IPS-NIHi7 (cell line): Measurements from ENCODE around the gene GH2.
"Not testable (repeated sequence)": the region's sequence is repeated elsewhere in the genome, so short reads cannot be mapped to it uniquely, and the experiment has no call there.

ENCODE experiments used
- DNase-seq: peaks from one replicate; pipeline ENCODE4 v3.0.0; 2012; ENCODE audit warnings: mixed read lengths; ENCODE audit errors: extremely low spot score

GH2 gene

DNA sequence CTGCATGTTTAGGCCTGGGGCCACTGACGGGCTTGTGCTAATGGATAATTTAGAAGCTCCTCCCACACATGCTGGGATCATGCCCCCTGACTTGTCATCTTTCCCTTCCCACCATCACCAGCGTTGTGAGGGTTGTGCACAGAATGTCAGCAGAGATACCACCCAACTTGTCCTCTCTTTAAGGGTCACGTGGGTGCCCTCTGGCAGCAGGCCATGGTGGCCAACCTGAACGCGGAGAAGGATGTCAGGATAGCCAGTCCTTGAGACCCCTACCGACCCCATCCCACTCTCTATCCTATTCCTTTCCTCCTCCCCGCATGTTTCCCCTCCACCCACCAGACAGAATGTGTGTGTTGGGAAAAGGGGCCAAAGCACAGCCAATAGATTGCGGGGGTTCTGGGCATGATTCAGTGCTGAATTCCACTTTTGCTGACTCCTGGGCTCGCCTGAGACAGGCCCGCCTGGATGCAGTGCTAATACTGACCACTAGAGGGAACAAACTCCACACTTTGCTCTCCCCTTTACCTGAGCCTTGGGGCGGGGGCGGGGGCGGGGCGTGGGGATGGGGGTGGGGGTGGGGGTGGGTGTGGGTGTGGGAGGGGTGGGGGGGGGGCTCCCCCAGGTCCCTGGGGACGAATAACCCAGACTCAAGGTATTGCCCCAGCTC, at the start of gene GH2:
GH2 (minus strand) TSS at position 10 of the 667 bp plus-strand sequence. CDS start 143 bp downstream, outside the sequence.
- peak; percentile 86 for DNase-seq

DNA sequence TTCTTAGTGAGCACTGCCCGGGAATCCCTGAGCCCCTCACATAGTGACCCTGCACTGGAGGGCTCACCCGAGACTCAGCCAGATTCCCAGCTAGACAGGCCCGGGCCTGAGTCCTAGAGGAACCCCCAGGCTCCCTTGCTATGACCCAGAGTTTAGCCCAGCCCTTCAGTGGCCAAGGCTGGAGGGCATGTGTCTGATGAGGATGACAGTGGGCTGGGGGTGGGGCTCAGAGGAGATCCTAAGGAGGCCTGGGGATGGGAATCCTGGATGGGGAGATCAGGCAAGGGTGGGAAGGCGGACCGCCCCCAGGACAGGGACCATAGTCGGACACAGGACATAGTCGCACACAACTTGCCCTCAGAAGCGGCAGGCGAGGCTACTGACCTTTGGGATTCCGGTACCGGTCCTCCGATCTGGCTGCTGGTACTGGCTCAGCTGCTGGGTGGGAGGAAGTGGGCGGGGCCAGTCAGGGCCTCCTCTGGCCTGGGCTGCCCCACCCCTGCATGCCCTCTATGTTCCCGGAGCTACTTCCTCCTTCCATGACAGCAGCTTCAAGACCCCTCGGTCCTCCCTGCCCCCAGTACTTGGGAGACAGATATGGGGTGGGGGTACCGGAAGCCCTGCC, 49.3 kb upstream of the GH2 start:
- DNase-seq, result peak; percentile 84

DNA sequence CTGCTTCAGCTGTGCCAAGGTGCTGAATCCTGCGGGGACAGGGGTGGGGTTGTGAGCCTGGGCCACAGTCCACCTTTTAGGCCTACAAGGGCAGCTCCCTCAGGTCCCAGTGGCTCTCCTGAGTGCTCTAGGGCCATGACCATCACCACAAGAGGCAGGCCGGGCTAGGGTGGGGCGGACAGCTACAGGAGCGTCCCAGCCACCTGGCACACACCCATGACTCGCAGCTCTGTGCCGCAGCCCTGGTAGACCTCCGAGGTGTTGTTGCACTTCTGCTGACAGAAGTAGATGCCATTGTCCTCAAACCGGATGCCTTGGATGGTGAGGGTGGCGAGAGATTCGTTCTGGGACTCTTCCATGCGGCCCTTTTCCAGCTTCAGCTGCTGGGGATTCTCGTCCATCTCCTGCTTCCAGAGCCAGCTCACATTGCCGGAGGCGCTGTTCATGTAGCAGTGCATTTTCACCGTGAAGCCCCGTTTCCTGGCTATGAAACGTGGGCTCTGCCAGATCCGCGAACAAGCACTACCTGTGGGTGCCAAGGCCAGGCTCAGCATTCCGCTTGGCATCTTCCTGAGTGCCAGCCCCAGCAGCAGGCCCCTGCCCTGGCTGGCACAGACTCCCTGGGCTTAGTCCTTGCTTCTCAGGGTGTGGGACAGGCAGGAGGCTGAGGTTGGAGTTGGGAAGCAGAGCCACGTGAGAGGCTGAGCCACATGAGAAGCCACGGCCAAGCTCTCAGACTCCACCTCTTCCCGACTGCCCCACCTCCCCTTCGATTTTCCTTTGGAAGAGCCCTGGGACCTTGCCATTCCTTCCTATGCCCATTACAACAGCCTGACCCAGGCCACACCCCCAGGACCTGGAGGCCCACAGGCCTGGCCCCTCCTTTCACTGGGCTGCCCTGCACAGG, 48.4 kb upstream of the GH2 start:
- no peak for DNase-seq

DNA sequence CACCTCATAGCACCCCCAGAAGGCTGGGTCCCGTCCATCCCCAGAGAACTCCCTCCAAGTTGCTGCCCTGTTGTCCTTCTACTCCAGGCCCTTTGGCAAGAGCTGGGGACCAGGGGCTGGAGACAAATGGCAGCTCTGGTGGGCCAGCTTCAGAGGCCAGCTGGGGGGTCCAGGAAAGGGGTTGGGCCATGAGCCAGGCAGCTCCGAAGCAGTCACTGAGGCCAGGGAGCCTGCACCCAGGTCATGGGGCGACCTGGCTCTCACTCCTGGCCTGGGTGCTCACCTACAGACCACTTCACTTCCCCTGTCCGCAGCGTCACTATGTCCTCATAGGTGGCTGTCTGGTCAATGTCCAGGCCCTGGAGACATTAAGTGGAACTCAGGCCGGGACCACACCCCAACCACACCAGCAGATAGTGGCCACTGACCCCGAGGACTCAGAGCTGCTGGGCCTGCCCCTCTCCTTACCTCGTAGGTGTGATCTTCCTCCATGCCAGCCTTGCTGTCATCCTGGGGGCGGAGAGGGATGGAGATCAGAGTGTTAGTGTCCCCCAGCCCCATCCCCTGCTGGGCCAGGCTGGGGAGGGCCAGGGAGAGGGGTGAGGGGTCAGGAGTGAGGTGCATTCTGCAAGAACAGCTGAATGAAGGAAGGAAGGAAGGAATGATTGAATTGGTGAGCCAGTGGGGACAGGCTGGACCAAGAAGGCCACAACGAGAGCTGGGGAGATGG, 47.4 kb upstream of the GH2 start:
- no peak for DNase-seq

DNA sequence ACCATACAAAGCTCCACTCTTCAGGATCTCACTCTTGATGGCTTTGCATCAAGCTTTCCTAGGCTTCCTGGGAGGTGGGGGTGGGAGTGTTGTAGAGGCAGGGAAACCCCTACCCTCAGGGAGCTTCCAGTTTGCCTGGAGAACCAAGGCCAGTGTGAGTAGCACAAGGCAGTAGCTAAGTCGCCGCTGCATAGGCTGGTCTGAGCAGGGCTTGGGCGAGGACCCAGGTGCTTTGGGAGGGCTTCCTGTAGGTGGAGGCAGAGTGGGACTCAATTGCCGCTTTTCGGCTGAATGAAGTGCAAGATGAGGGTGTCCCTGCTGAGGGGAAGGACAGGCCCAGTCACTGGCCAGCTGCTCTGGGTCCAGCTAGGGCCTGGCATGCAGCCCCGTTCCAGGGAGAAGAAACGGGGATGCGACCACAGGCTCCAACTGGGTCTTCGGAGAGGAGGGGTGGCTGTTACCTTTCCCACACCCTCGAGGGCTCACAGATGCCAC, 46.5 kb upstream of the GH2 start:
- DNase-seq, result no peak

DNA sequence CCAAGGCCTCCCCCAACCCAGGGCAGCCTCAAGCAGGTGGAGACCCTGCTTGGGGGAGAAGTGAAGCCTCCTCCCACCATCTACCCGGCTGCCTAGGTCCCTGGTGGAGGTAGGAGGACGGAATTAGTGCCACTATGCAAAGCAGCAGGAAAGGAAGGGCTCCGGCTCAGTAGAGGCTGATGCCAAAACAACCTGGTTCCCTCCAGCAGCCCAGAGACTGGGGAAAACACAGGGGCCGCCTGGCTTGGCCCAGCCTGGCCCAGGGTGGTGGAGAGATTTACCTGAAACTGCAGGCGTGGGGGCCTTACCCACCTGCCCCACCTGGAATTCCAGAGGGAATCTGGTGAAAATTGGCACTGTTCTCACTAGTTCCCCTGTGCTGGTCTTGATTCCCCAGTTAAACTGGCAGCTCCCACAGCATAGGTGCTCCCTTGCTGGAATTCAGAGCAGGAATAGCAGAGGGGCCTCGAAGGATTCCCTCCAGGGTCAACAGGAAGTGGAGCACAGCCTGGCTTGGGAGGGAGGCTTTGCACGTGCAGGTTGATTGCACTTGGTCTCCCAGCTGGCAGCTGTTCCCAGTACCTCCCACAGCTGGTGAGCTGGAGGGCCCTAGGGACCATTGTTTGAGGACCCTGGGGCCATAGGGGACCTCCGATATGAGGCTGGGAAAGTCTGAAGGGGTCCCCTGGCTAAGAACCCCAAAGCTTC, 45.9 kb upstream of the GH2 start:
- no peak for DNase-seq

DNA sequence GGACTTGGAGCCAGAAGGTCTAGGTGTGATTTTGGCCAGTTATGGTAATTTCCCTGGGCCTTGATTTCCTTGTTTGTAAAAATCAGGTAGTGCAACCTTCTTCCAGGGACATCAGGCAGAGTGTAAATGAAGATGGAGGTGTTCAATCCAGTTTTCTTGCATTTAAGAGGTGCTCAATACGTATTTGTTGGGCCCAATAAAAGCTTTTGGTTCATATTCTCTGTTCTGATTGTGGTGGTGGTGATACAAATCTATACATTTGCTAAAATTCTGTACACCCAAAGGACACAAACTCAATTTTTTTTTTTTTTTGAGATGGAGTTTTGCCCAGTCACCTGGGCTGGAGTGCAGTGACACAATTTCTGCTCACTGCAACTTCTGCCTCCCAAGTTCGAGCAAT, 44.4 kb upstream of the GH2 start:
- DNase-seq, result no peak

DNA sequence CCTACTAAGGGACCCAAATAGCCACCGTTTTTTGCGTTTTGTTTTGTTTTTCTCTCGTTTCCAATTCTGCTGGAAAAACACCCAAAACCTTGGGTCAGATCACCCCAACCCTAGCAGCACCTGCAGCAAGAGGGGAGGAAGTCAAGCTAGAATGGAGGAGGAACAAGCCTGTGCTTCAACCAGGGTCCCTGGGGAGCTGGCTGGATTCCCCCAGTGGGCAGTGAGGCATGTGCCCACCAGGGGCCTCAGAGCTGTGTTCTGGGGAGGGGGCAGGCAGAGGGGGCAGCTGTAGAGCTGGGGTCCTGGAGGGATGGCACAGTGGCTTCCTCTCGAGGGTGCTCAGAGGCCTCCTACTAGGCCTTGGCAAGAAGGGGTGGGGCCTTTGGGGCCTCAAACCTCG, 43.9 kb upstream of the GH2 start:
- DNase-seq, result peak; percentile 4

DNA sequence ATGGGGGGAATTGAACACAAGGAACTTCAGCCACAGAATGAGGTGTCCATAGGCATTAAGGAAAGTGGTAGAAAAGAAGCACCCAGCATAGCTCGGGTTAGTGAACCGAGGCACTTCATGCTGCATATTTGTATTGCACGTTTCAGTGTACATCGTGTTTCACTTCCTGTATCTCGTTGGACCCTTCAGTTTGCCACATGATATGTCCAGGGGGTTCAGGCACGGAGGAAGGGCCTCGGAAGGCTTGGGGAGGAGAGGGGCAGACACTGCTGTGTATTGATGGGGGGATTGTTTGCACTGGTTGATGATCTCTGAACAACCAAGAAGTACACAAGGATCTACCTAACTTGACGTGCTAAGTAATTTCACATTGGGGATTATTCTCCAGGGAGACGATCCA, 40.7 kb upstream of the GH2 start:
- not testable (repeated sequence) for DNase-seq

DNA sequence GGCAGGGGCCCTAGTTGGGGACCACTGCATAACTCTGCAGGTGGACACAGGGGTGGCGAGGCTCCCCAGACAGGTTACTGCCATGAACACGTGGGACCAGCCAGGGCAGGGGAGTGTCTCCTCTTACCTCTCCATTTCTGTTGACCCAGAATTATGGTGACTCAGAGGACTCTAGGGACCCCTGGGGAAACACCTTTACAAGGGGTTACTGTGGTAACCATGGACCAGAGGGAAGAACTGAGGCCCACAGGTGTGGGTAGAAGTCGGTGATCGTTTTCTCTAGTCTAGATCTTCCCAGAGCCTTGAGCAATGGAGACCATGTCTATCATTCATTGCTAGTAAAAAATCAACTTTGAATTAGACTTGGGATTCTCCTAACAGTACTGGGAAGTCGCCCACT, 39.0 kb upstream of the GH2 start:
- not testable (repeated sequence) for DNase-seq

DNA sequence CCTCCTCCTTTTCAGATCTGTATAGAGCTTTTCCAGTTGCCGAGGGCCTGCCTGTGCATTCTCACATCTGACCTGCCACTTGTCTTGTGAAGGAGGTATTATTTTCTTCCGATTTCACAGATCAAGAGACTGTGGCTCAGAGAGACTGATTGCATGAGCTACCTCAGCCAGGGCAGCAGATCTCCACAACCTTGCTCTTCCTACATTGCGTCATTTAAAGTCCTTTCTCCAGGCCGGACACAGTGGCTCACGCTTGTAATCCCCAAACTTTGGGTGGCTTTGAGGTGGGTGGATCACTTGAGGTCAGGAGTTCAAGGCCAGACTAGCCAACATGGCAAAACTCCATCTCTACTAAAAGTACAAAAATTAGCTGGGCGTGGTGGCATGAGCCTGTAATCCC, 38.3 kb upstream of the GH2 start:
- not testable (repeated sequence) for DNase-seq

DNA sequence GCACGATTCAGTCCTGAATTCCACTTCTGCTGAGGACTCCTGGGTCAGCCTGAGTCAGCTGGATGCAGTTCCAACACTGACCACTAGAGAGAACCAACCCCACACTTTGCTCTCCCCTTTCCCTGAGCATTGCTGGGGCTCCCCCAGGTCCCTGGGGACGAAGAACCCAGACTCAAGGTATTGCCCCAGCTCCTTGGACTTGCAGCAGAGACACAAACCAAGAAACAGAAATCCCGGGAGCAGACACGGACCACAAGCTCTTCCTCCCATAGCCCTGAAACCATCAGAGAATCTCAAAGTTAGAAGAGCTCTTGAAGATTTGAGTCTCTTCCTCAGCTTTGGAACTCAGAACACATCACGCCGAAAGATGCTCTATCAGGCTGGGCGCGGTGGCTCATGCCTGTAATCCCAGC, 37.6 kb upstream of the GH2 start:
- DNase-seq, result peak; percentile 83

DNA sequence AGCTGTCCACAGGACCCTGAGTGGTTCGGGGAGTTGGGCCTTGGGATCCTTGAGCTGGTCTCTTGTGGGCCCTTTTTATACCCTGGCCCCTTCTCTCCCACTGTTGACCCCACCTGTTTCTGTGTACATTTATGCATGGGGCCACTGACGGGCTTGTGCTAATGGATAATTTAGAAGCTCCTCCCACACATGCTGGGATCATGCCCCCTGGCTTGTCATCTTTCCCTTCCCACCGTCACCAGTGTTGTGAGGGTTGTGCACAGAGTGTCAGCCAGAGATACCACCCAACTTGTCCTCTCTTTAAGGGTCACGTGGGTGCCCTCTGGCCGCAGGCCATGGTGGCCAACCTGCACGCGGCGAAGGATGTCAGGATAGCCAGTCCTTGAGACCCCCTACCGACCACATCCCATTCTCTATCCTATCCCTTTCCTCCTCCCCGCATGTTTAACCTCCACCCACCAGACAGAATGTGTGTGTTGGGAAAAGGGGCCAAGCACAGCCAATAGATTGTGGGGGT, 37.1 kb upstream of the GH2 start, which contains the start of gene GH1:
GH1 (minus strand) TSS at position 51 of the 517 bp plus-strand sequence. CDS start 63 bp downstream, outside the sequence.
- not testable (repeated sequence) for DNase-seq

DNA sequence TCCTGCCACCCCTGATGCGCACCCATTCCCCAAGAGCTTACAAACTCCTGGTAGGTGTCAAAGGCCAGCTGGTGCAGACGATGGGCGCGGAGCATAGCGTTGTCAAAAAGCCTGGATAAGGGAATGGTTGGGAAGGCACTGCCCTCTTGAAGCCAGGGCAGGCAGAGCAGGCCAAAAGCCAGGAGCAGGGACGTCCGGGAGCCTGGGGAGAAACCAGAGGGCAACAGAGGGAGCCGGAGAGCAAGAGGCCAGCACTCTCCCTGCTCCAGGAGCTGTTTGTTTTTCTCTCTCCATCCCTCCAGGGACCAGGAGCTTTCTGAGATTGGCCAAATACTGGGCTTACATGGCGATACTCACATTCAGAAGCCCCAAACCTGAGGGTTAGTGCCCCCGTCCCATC, 36.6 kb upstream of the GH2 start:
- DNase-seq, result peak; percentile 72

DNA sequence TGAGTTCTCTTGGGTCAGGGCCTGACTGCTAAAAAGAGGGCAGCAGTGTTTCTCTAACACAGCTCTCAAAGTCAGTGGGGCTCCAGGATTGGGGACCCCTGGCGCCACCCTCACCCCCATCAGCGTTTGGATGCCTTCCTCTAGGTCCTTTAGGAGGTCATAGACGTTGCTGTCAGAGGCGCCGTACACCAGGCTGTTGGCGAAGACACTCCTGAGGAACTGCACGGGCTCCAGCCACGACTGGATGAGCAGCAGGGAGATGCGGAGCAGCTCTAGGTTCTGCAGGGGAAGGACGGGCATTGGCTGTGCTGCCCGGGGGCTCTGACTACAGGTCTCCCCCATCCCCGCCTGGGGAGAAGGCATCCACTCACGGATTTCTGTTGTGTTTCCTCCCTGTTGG, 35.9 kb upstream of the GH2 start:
- DNase-seq, result no peak

DNA sequence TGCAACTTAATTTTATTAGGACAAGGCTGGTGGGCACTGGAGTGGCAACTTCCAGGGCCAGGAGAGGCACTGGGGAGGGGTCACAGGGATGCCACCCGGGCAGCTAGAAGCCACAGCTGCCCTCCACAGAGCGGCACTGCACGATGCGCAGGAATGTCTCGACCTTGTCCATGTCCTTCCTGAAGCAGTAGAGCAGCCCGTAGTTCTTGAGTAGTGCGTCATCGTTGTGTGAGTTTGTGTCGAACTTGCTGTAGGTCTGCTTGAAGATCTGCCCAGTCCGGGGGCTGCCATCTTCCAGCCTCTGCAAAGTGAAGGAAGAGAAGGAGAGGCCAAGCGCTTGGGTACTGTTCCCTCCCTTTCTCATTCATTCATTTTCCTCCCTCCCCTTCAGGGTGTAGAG, 35.5 kb upstream of the GH2 start:
- DNase-seq, result not testable (repeated sequence)

DNA sequence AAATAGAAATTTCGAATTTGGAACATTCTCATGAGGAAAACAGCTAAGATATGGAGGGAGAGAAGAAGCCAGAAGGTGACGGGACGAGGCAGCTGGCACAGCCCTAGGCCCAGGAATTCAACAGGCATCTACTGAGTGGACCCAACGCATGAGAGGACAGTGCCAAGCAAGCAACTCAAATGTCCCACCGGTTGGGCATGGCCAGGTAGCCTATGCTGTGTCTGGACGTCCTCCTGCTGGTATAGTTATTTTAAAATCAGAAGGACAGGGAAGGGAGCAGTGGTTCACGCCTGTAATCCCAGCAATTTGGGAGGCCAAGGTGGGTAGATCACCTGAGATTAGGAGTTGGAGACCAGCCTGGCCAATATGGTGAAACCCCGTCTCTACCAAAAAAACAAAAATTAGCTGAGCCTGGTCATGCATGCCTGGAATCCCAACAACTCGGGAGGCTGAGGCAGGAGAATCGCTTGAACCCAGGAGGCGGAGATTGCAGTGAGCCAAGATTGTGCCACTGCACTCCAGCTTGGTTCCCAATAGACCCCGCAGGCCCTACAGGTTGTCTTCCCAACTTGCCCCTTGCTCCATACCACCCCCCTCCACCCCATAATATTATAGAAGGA, 34.9 kb upstream of the GH2 start:
- DNase-seq, result no peak

DNA sequence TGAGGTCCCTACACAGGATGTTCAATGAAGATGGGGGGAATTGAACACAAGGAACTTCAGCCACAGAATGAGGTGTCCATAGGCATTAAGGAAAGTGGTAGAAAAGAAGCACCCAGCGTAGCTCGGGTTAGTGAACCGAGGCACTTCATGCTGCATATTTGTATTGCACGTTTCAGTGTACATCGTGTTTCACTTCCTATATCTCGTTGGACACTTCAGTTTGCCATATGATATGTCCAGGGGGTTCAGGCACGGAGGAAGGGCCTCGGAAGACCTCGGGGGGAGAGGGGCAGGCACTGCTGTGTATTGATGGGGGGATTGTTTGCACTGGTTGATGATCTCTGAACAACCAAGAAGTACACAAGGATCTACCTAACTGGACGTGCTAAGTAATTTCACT, 34.0 kb upstream of the GH2 start:
- not testable (repeated sequence) for DNase-seq

DNA sequence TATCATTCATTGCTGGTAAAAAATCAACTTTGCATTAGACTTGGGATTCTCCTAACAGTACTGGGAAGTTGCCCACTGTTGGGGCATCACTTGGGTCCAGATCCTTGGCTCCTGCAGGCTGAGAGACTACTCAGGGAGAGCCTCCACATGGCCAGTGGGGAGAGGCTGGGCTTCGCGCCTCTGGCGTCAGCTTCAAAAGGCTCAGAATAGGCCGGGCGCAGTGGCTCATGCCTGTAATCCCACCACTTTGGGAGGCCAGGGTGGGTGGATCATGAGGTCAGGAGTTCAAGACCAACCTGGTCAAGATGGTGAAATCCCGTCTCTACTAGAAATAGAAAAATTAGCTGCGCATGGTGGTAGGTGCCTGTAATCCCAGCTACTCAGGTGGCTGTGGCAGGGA, 32.7 kb upstream of the GH2 start:
- DNase-seq, result no peak

DNA sequence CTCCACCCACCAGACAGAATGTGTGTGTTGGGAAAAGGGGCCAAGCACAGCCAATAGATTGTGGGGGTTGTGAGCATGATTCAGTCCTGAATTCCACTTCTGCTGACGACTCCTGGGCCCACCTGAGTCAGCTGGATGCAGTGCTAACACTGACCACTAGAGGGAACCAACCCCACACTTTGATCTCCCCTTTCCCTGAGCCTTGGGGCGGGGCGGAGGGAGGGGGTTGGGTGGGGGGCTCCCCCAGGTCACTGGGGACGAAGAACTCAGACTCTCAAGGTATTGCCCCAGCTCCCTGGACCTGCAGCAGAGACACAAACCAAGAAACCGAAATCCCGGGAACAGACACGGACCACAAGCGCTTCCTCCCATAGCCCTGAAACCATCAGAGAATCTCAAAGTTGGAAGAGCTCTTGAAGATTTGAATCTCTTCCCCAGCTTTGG, 29.9 kb upstream of the GH2 start:
- DNase-seq, result peak; percentile 75
